ENCODE data around the gene SLC27A3. TPM values are rescaled to one million over a fixed set of nuclear protein-coding genes. Genes with fewer than 3 reads are reported as not detected.

The SLC27A3 gene
- total RNA-seq, 1 experiment from 2014 or later, result 42.0 TPM

DNA sequence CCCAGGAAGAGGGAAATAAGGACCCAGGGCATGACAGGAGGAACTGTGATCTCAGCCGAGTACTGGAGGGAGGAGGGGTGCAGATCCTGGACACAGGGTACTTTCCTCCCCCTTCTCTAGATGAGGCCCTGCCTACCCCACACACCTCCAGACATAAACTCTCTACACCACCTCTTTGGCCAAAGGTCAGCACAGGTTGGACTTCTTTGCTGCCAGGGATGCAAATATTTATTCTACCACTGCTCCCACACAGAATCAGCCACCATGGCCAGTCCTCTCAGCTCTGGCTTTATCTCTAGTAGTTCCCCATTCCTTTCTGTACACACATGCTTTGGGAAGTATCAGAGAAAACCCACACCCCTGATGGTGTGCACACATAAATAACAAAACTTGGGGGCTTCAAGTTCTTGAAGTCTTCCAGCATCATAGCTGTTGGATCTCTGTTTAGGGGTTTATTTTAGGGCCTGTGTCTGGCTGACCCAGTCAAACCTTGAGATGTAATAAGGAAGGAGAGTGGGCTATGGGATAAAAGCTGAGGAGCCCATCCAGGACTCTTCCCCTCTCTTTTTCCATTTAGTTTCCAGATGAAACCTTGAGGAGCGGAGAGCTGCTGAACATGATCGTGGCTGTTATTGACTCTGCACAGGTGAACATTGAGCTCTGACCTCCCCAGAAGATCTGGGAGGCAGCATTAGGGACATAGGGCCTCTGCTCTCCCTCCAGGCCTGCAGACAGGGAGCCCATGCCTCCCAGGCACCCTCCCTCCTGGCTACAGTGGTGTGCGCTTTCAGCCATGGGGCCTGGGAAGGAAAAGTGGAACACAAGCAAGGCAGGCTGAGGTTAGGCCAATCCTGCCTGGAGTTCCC lies 6.7 kb upstream of the SLC27A3 start:
- no peak overlapping the region for H2BK120ac ChIP-seq (ENCODE audit: low read depth, low read length, poor library complexity, severe bottlenecking)
- H3K79me1 ChIP-seq (ENCODE audit: insufficient read depth, low read depth, low read length, poor library complexity, severe bottlenecking), result no peaks in the 10 kb centered on the region
- H3K23ac ChIP-seq (ENCODE audit: insufficient read length, low read depth, low read length), result no peak overlapping the region
- no peak overlapping the region for H3K18ac ChIP-seq (ENCODE audit: insufficient read length, low read depth, low read length)
- H4K91ac ChIP-seq (ENCODE audit: insufficient read length, low read depth, low read length), result no peak overlapping the region
- no peaks in the 10 kb centered on the region for H3K27me3 Mint-ChIP-seq (ENCODE audit: low read depth)
- H3K56ac ChIP-seq (ENCODE audit: insufficient read length, low read depth, low read length), result no peak overlapping the region
- H3T11ph ChIP-seq (ENCODE audit: low read length), result no peak overlapping the region
- no peak for DNase-seq
- H3K9ac ChIP-seq (ENCODE audit: extremely low read depth, insufficient read length, low read length), result no peak overlapping the region
- H3K14ac ChIP-seq (ENCODE audit: insufficient read depth, low read length), result no peak overlapping the region; the same call in 1 of the 2 replicates
- no peak overlapping the region for H2BK12ac ChIP-seq (ENCODE audit: insufficient read length, low read depth, low read length)
- H3K9me3 Mint-ChIP-seq, result no peaks in the 10 kb centered on the region
- no peak overlapping the region for H4K8ac ChIP-seq (replicated peaks; ENCODE audit: insufficient read length, low read depth, low read length)
- no peak overlapping the region for H3K4ac ChIP-seq (ENCODE audit: low read depth, low read length)
- no peak overlapping the region for H3K27ac Mint-ChIP-seq
- H3K36me3 Mint-ChIP-seq (ENCODE audit: insufficient read depth in 1 of 3, low read depth in 3 of 3), result peaks cover 48 to 90% (median 79%) of the 10 kb centered on the region in 3 experiments; a peak in 6 of 7 replicates
- peaks cover 4 to 21% of the 10 kb centered on the region in 2 experiments; a peak in 3 of 4 replicates for H3K4me1 Mint-ChIP-seq
- no peak overlapping the region for H3K4me2 ChIP-seq (ENCODE audit: insufficient read depth, insufficient read length, low read length)
- H4K20me1 ChIP-seq (ENCODE audit: control insufficient read depth, insufficient read depth, insufficient read length), result no peaks in the 10 kb centered on the region
- TF ChIP-seq, protein P1, sequence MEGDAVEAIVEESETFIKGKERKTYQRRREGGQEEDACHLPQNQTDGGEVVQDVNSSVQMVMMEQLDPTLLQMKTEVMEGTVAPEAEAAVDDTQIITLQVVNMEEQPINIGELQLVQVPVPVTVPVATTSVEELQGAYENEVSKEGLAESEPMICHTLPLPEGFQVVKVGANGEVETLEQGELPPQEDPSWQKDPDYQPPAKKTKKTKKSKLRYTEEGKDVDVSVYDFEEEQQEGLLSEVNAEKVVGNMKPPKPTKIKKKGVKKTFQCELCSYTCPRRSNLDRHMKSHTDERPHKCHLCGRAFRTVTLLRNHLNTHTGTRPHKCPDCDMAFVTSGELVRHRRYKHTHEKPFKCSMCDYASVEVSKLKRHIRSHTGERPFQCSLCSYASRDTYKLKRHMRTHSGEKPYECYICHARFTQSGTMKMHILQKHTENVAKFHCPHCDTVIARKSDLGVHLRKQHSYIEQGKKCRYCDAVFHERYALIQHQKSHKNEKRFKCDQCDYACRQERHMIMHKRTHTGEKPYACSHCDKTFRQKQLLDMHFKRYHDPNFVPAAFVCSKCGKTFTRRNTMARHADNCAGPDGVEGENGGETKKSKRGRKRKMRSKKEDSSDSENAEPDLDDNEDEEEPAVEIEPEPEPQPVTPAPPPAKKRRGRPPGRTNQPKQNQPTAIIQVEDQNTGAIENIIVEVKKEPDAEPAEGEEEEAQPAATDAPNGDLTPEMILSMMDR (conservative IDR thresholded peaks at IDR 0.05), result no peak
- no peak overlapping the region for H3K4me3 Mint-ChIP-seq
- 0 out of 2 replicates have a peak, but pooled peaks cover 2% of the 10 kb centered on the region for H3K4me1 ChIP-seq (ENCODE audit: insufficient read depth, low read length)
- no peak overlapping the region for H2AFZ ChIP-seq (ENCODE audit: low read length)
- H3K9me3 ChIP-seq (ENCODE audit: control insufficient read depth, low read depth, low read length), result no peaks in the 10 kb centered on the region
- no peak overlapping the region for H2BK20ac ChIP-seq (ENCODE audit: low read depth, low read length, poor library complexity, severe bottlenecking)
- H3K27ac ChIP-seq (ENCODE audit: insufficient read length, low read depth, low read length), result no peak overlapping the region
- WGBS (ENCODE audit: extremely low coverage, insufficient read length, low lambda C conversion rate), result no CpG with 5 or more reads among the region's 4 CpGs
- no peak overlapping the region for H4K5ac ChIP-seq (ENCODE audit: insufficient read length, low read depth, low read length)
- no peaks in the 10 kb centered on the region for H3K79me2 ChIP-seq (ENCODE audit: insufficient read depth, low read length)
- no peak overlapping the region for H2BK5ac ChIP-seq (ENCODE audit: insufficient read length, low read length)
- no peak overlapping the region for H2BK15ac ChIP-seq (ENCODE audit: low read depth, low read length)
- H3K27me3 ChIP-seq (ENCODE audit: insufficient read depth, low read length), result no peaks in the 10 kb centered on the region
- H3K23me2 ChIP-seq (ENCODE audit: insufficient read length, low read depth, low read length, poor library complexity, severe bottlenecking), result no peaks in the 10 kb centered on the region
- H2AK5ac ChIP-seq (ENCODE audit: insufficient read length, low read length), result no peak overlapping the region
